GDM1 (cell line): ENCODE results near the gene TAS2R60.
"Not testable (repeated sequence)": the region's sequence is repeated elsewhere in the genome, so short reads cannot be mapped to it uniquely, and the experiment has no call there.

Source experiments
- DNase-seq: peaks from one replicate; lab custom pipeline; 2025; lab: John Stamatoyannopoulos, UW

Gene TAS2R60

DNA sequence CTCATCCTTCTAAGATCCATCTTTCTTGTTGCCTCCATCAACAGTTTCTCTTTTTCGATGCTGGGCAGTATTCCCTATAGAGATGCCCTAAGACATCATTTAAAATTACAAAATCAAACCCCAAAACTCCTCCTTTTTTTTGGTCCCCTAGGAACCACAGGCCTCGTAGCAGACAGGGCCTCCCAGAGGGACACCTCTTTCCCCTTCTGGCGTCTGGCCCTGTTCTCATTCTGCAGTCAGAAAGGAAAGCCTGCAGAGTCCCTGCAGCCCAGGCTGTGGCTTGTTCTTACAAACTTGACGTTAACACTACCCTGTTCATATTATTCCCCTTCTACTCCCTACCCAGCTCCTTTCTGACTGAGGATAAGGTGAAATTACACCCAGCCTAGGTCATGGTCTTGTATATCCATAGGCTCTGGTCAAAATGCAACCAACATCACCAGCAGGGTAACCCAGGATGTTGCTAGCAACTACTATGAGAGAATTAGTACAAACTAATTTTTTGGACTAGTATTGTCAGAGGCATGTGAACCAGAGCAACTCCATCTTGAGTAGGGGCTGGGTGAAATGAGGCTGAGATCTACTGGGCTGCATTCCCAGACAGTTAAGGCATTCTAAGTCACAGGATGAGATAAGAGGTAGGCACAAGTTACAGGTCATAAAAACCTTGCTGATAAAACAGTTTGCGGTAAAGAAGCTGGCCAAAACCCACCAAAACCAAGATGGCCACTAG lies 31.1 kb upstream of the TAS2R60 start:
- no peak for DNase-seq

GRCh38 chr7:143413123-143413522 lies 30.1 kb upstream of the TAS2R60 start:
- DNase-seq, result no peak

GRCh38 chr7:143415209-143415608 lies 28.0 kb upstream of the TAS2R60 start:
- not testable (repeated sequence) for DNase-seq

DNA sequence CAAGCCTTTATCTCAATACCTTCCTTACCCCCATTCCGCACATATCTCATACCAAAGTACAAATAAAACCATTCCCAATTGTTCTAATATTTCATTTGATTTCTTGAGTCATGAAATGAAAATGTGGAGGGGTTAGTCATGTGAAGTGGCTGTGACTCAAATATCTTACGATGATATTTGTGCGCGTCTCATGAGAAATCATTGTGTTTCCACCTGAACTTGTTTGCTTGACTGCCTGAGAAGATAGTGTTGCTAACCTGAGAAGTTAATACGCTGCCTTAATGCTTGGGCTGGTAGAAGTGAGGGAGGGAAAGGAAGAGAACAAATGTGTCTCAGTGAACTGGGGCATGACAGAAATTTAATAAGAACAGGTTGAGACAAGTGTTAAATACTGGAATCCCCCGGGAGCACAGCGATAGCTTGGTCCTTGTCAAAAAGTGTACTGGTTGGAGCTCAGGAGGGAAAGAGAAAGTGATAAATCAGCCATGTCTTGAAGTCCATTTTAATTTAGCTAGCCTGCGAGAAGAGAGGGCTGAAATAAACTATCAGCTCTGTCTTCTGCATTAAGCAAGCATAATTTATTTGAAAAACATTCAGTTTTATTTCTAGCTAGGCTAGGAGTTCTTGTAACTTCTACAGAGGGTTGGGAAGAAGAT lies 27.4 kb upstream of the TAS2R60 start:
- DNase-seq, result no peak

DNA sequence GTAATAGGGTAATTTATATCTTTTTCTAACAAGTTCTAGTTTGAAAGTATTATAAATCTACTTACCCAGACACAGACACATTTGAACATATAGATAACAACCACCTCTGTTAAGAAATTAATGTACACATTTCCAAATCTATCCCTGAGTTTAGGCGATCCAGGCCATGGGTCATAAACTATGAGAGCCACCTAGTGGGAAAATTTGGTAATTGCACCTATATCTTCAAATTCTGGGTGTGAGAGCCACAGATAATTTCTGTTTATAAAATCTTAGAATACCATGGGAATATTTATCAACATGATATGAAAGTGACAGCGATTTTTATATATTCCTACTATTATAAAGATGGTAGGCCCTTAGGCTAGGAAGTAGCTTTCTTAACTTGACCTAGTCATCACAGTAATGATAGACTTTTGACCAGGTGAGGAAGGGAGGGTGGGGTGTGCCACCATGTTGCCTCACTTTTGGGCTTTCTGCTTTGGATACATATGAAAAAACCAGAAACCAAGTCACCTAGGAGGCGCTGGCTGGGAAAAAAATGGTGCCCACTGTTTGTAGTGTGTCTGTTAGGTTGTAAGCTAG lies 26.6 kb upstream of the TAS2R60 start:
- peak; percentile 41 for DNase-seq

DNA sequence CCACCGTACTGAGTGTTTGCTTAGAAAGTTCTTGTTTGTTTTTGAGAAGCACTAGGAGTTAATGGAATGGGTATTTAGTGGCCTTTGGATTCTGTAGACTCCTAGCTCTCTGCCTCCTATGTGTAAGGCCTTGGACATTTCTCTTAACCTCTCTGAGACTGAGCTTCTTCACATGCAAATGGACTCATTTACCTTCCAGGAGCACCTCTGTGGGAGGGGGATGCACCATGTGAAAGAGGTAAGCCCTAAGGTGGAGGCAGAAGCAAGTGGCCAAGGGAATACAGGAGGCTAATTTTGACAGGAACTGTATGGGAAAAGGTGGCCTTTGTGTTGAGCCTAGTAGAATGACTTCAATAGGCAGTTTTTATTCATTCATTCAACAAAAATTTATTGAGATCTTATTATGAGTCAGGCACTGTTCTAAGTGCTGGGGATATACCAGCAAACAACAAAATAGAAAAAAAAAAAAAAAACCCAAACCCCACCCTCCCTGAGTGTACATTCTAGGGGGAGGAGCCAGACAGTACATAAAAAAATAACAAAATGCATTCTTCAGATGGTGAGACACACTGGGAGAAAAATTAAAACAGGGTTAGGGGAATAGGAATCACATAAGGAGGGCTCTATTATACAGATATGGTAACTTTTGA lies 25.4 kb upstream of the TAS2R60 start:
- no peak for DNase-seq

- DNase-seq, result no peak
These were observed 24.4 kb upstream of the TAS2R60 start for GRCh38 chr7:143418681-143419458.

DNA sequence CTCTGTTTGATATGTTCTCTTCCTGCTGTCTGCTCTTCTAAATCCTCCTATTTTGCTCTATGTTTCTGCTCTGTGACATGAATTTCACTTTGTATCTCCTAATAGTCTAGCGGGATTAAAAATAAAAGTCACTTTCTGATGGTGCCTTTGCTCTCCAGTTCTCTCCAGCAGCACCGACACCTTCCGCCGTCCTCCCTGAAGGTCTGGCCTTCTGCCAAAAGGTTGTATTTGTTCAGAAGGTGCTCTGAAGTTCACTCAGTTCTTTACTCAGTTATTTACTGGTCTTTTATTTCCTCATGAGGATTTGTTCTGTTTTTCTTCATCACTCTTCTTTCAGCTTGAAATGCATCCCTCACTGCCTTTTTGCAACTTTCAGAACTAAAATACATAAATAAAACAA lies 23.4 kb upstream of the TAS2R60 start:
- DNase-seq, result no peak

GRCh38 chr7:143420624-143421023 lies 22.6 kb upstream of the TAS2R60 start:
- not testable (repeated sequence) for DNase-seq

GRCh38 chr7:143422033-143422432 lies 21.2 kb upstream of the TAS2R60 start:
- DNase-seq, result no peak

DNA sequence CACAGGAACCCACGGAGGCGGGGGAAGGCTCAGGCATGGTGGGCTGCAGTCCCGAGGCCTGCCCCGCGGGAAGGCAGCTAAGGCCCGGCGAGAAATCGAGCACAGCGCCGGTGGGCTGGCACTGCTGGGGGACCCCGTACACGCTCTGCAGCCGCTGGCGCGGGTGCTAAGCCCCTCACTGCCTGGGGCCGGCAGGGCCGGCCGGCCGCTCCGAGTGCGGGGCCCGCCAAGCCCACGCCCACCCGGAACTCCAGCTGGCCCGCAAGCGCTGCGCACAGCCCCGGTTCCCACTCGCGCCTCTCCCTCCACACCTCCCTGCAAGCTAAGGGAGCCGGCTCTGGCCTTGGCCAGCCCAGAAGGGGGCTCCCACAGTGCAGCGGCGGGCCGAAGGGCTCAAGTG lies 18.8 kb upstream of the TAS2R60 start:
- not testable (repeated sequence) for DNase-seq

DNA sequence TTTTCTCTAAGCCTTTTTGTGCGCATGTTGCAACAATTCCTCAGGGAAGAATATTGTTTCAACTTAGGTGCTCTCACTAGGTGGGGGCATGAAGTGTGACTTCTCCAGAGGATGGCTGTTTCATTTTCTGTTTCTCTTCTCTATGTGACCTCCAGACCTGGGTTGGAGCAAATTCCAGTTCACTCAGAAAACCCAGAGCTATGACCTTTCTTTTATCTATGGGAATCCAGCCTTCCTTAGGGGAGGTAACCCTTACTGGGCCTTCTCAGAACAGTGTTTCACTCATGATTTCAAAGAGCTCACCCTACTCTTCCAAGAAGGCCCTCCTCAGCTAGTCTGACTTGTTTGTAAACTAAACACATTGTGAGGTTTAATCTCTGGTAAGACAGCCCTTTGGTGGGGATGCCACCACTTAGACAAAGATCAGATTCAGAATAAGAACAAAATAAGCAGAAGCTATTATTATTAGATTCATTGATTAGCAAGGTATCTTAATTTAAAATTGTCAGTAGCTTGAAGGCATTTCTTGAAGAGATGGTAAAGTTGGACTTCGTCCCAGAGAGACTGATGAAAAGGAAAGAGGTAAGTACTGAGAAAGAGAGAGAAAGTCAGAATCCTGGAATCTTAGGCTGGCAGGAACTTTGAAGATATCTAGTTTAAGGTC lies 16.6 kb upstream of the TAS2R60 start:
- DNase-seq, result no peak

DNA sequence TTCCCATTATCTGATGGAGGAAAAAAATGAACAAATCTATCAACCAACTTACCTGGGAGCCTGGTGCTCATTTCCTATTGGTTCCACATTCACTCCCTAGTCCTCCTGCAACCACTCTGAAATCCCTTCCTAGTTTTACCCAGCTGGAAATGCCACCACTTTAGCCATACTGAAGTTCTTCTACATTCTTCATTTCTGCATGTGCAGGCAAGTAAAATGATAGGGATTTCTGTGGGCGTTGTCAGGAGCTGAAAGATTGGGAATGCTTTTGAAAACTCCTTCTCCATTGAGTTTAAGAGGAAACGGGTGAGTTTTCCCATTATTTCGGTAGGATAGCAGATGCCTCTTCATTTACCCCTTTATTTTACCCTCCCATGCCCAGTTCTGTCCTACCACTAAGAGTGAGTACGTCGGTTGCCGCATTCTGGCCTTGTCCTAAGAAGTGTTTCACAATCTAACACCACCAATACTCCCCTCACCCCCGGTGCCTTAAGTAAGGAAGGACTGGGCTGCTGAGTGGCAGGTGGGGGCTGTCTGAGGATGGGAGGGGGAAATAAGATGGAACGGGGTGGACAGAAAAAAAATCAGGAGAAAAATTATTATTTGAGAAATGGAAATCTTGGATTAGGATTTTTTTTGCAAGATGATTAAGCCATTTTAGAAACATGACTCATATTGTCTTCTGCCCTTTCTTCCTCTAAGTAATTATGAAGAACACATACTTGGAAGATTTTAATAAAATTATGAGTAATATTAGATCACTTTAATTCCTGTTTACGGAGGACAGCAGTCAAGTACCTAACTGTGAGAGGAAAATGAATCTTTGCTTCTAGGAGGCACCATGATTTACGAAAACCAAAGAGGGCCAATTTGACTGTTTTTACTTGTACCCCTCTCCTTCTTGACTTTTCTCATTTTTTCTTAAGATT lies 13.2 kb upstream of the TAS2R60 start:
- no peak for DNase-seq

- no peak for DNase-seq
These were observed 12.1 kb upstream of the TAS2R60 start for GRCh38 chr7:143431109-143431508.

DNA sequence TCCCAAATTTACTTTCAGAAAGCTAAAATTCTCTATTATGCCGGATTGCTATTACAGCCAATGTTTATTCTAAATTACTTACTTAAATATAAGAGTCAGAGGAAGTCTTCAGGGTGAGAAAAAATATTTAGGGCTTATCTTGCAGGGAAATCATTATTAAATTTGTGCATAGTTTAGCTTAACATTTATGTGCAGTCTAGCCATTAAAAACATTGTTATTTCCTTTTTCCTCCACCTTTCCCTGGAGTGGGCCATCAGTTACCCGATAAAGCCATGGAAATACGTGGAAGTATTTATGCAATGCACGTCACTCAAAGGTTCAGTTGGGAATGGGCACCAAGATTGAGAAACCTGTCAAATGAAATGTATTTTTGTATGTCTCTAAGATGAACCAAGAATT lies 9.5 kb upstream of the TAS2R60 start:
- DNase-seq, result no peak

GRCh38 chr7:143434660-143435059 lies 8.6 kb upstream of the TAS2R60 start:
- DNase-seq, result no peak

DNA sequence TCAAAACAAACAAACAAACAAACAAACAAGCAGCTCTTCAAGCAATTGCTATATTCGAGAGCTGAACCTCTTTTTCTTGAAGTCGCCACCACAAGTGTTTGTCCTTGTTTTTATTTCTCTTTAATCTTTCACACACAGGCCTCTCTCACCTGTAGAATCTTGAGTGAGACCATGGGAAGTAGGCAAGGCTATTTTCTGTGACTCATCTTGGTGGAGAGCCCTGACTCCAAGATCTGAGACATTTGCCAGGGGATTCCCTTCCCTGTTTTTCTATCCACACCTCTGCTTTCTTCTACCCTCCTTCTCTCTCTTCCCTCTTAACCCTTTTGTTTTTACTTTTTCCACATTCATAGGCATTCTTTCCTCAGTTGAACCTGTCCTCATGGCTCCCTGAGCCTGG lies 8.0 kb upstream of the TAS2R60 start:
- DNase-seq, result no peak

DNA sequence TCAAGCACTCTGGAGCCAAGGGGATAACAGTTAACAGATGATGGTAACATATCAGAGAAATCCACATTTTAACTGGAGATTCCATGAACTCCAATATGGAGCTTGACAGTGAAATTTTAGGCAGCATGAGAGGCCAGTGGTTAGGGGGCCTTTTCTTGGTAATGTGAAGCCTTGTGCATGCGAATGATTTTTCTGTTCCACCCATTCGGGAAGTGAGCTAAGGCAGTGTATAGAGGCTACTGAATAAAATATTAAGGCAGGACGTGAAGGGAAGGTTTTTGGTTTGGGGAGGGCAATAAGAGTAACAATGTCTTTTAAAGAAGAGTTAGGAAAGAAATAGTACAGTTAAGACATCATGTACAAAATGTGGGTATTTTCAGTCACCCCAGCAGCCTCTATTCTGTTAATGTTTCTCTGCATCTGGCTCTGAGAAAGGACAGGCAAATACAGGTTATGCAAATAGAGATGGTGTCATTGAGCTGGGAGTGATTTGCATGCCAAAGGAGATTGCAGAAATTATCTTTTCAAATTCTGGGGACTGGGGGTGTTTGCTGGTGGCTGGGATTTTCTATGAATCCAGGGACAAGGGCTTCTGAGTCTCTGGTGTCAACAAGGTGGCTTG lies 6.8 kb upstream of the TAS2R60 start:
- DNase-seq, result no peak

GRCh38 chr7:143437578-143437977 lies 5.7 kb upstream of the TAS2R60 start:
- DNase-seq, result no peak

DNA sequence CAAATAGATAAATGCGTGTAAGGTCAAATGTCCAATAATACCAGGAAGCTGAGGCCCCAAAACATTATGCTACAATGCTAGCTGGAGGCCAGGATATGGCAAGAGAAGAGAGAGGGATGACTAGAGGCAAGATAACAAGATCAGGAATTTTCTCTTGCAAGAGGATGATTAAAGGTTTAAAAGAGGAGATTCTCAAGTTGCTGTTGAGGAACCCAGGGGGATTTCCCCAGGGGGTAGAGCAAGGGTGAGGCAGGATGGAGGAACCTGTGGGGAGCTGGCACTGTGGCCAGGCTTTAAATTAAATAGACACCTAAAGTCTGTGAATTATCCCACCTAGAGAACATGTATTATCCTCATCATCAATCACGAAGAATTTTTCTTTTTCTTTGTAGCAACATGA lies 3.4 kb upstream of the TAS2R60 start:
- no peak for DNase-seq
